Measurements from ENCODE around the gene GRM2.

The GRM2 gene

DNA sequence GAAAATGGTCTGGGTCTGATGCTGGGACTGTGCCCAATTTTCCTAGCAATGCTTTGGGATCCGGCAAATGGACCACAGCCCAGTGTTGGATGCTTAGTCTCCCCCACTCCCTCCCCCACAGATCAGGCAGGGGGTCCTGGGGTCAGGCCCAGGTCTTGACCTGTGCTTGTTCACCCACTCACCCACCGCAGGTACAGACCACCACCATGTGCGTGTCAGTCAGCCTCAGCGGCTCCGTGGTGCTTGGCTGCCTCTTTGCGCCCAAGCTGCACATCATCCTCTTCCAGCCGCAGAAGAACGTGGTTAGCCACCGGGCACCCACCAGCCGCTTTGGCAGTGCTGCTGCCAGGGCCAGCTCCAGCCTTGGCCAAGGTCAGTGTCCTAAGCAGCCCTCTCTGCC lies 10.6 kb downstream of the GRM2 start:
- TF ChIP-seq, protein P1, sequence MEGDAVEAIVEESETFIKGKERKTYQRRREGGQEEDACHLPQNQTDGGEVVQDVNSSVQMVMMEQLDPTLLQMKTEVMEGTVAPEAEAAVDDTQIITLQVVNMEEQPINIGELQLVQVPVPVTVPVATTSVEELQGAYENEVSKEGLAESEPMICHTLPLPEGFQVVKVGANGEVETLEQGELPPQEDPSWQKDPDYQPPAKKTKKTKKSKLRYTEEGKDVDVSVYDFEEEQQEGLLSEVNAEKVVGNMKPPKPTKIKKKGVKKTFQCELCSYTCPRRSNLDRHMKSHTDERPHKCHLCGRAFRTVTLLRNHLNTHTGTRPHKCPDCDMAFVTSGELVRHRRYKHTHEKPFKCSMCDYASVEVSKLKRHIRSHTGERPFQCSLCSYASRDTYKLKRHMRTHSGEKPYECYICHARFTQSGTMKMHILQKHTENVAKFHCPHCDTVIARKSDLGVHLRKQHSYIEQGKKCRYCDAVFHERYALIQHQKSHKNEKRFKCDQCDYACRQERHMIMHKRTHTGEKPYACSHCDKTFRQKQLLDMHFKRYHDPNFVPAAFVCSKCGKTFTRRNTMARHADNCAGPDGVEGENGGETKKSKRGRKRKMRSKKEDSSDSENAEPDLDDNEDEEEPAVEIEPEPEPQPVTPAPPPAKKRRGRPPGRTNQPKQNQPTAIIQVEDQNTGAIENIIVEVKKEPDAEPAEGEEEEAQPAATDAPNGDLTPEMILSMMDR (conservative IDR thresholded peaks at IDR 0.05; ENCODE audit: low read depth, low read length): no peak
- no peak for DNase-seq (ENCODE audit: low read depth)
- H3K4me3 ChIP-seq (ENCODE audit: low read length): no peak overlapping the region

DNA sequence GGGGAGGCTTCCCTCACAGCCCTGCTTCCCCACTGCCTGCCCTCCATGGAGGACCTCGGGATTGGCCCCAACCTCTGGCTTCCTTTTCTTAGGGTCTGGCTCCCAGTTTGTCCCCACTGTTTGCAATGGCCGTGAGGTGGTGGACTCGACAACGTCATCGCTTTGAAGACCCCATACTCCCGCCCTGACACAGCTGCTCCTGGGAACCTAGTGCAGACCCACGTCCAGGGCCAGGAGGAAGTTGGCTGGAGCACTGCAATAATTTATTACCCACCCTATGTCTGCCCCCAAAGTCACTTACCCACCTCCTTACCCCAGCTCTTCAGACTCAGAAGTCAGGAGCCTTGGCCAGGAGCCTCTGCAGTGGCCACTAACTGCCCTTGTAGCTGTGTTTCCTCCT lies 11.1 kb downstream of the GRM2 start:
- TF ChIP-seq, protein P1 (conservative IDR thresholded peaks at IDR 0.05; ENCODE audit: low read depth, low read length): no peak
- no peak for DNase-seq (ENCODE audit: low read depth)
- no peak overlapping the region for H3K4me3 ChIP-seq (ENCODE audit: low read length)

DNA sequence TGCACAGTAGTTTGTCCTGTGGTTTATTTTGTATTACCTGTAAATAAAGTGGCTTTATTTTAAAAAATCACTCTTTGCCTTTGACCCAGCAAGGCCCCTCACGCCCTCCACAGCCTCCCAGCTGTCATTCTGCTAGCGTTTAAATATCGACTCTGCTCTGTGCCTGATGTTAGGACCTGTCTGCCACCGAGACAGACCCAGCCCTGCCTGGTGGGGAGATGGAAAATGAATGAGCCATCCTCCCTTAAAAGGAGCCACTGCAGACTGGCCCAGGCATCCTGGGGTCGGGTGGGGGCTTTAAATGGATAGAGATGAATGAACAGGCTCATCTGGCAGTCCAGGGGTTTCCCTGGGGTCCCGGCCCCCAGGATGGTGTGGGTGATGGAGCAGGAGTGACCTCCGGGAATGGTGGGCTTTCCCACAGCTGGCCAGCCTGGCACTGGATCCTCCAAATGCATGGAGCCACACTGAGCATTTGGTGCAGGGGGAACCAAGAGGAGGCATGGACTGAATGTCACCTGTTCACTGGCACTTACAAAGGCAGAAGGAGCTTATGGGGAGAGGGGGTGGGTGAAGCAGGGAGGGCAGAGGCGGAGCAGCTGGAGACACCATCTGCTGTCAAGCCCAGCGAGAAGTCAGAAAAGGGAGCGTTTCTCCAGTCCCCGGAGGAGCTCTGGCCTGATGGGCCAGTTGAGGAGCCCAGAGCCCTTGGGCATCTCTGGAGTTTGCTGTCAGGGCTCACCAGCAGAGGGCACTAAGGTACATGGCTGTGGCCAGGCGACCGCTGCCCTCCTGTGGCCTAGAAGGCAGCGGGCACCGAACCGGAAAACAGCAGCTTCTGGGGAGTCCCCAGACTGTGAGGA lies 11.9 kb downstream of the GRM2 start:
- TF ChIP-seq, protein P1 (conservative IDR thresholded peaks at IDR 0.05; ENCODE audit: low read depth, low read length): peak; percentile 84

DNA sequence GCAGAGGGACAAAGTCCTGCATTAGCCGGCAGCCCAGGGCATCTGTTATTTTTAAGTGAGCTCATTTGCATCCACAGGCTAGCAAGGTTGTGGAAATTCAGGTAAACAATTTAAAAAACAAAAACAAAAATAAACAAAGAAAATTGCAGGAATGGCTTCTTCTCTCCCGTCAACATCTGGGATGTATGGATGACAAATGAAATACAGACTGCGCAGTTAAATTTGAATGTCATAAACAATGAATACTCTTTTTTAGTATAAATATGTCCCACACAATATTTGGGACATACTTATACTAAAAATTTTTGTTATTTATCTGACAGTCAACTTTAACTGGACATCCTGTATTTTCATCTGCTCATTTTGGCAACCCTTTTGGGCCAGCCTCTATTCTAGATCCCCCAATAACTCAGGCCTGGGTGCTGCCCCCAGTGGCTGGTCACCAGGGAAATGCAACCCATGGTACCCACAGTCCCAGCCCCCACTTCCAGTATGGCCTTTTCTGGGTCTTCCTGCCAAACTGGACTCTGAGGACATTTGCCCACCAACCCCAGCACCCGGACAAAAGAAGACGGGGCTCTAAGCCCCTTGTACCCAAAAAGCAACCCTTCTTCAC lies 12.7 kb downstream of the GRM2 start:
- TF ChIP-seq, protein P1 (conservative IDR thresholded peaks at IDR 0.05; ENCODE audit: low read depth, low read length): peak; percentile 28
- DNase-seq (ENCODE audit: low read depth): no peak
- no peak overlapping the region for H3K4me3 ChIP-seq (ENCODE audit: low read length)

More for the DNA sequence above, 11.9 kb downstream of the GRM2 start:
- no peak overlapping the region for H3K4me3 ChIP-seq (ENCODE audit: low read length)
- no peak for DNase-seq (ENCODE audit: low read depth)

DNA sequence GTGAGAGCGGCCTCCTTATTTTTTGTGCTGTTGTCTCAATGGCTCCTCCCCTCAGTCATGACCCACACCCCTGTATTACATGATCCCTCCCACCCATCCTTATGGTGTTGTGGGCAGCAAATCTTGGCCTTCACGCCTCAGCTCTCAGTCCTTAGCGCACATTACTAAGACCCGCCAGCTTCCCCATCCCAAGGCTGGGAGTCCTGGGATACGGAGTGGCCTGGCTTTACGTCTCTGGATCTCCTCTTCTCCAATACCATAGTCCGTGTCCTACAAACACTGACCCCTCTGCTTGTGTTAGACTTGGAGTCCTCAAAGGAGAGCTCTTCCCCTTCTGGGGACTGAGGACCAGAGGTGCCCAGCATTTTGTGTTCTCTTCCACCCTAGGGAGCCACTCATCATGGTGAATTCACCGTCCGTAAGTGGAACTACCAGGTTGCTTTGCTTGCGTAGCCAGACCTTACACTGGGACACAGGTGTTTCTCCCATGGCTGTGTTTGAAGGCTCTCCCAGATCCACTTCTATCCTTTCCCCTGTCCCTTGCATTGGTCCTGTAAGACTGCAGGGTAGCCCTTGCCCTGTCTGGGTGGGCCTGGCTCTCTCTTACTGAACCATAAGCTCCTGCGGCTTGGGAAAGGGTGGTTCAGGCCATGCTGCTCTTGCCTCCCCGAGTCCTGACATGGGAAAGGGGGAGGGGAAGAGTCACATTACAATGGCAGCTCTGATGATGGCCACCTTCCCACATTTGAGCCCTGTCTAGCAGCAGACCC lies 13.6 kb downstream of the GRM2 start:
- TF ChIP-seq, protein P1 (conservative IDR thresholded peaks at IDR 0.05; ENCODE audit: low read depth, low read length): no peak
- no peak overlapping the region for H3K4me3 ChIP-seq (ENCODE audit: low read length)
- no peak for DNase-seq (ENCODE audit: low read depth)

DNA sequence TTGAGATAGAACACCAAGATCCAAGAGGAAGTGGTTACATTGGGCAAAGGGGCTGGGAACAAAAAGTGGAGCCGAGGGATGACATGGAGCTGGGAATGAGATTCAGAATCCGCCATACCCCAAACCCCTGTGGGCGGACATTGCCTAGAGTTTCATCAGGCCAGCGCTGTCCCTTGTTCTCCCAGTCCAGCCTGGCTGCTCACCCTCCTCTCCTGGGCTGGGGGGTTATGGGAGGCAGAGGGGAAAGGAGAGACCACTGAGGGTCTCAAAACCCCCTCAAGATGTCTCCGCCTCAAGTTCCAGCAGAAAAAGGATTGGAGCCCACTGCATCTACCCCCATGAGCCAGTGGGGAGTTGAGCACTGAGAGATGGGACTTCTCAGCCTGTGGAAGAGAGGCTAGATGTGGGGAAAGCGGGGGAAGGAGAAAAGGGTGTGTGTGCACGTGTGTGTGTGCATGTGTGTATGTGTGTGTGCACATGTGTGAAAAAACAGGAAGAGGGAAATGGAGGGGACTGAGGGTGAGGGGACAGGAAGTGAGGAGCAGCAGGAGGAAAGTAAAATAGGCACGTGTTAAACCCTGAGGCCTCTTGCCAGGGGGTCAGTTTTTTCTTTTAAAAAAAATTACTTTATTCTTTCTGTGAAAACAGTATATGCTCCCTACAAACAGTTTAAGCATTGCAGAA lies 14.3 kb downstream of the GRM2 start:
- TF ChIP-seq, protein P1 (conservative IDR thresholded peaks at IDR 0.05; ENCODE audit: low read depth, low read length): no peak
- no peak overlapping the region for H3K4me3 ChIP-seq (ENCODE audit: low read length)
- DNase-seq (ENCODE audit: low read depth): no peak
